Naive B cell (primary cell): ENCODE data around the gene AQP12B. TPM values are rescaled to one million over a fixed set of nuclear protein-coding genes. Genes with fewer than 3 reads are reported as not detected.
A peak's percentile ranks its signal among the peaks of the same experiment; 100 is the strongest.
"Not testable (repeated sequence)": the region's sequence is repeated elsewhere in the genome, so short reads cannot be mapped to it uniquely, and the experiment has no call there.

ENCODE experiments used
- ATAC-seq, 2 donors: fragments of 150-1000 bp; cut with Tn5 transposase; 2 replicates each; pipeline ENCODE4 v1.10.0; 2021; ENCODE audit warnings: low read depth in 2 of 2, mild to moderate bottlenecking in 2 of 2, moderate library complexity in 2 of 2
- DNase-seq: peaks from one replicate; pipeline ENCODE4 v3.0.0; 2022
- H3K27ac Mint-ChIP-seq, 6 donors: one replicate each; pipeline ENCODE4 v1.8.0; 2020 to 2022; ENCODE audit warnings: mild to moderate bottlenecking in 6 of 6, mixed read lengths in 6 of 6, moderate library complexity in 5 of 6, inconsistent platforms in 2 of 6
- H3K27me3 Mint-ChIP-seq, 3 donors: one replicate each; pipeline ENCODE4 v1.8.0; 2021 to 2022; ENCODE audit warnings: mixed read lengths in 3 of 3, mild to moderate bottlenecking in 1 of 3
- H3K36me3 Mint-ChIP-seq, 2 donors: one replicate each; pipeline ENCODE4 v1.8.0; 2020 to 2022; ENCODE audit warnings: mixed read lengths in 2 of 2, inconsistent platforms in 1 of 2, mild to moderate bottlenecking in 1 of 2
- H3K4me1 Mint-ChIP-seq, 3 donors: one replicate each; pipeline ENCODE4 v1.8.0; 2020 to 2022; ENCODE audit warnings: mixed read lengths in 3 of 3, inconsistent platforms in 1 of 3, mild to moderate bottlenecking in 1 of 3, moderate library complexity in 1 of 3
- H3K4me3 Mint-ChIP-seq, 8 donors: one replicate each; pipeline ENCODE4 v1.8.0; 2020 to 2022; ENCODE audit warnings: mild to moderate bottlenecking in 8 of 8, mixed read lengths in 8 of 8, moderate library complexity in 8 of 8, inconsistent platforms in 2 of 8
- H3K9me3 Mint-ChIP-seq, 7 donors: one replicate each; pipeline ENCODE4 v1.8.0; 2020 to 2022; ENCODE audit warnings: mixed read lengths in 7 of 7, mild to moderate bottlenecking in 5 of 7, inconsistent platforms in 2 of 7, moderate library complexity in 1 of 7
- polyA plus RNA-seq, 6 donors: library from polyadenylated mRNA; unstranded; fragments of 300-500 nt; fragmentation: Illumina TruSeq; gene quantifications; one replicate each; pipeline ENCODE4 v1.2.3, GENCODE V29; 2021; ENCODE audit warnings: low read depth in 6 of 6

AQP12B gene
- polyA plus RNA-seq, 6 donors from 2014 or later, result not detected

GRCh38 chr2:240689975-240690374 is 7.3 kb upstream of the AQP12B start:
- no peaks in the 10 kb centered on the region for H3K4me1 Mint-ChIP-seq
- no peaks in the 10 kb centered on the region for H3K36me3 Mint-ChIP-seq
- no peaks in the 10 kb centered on the region for H3K27me3 Mint-ChIP-seq
- peak overlapping the region in 2 of 8 donors; percentile 15 to 32 for H3K4me3 Mint-ChIP-seq
- DNase-seq (no peak), ATAC-seq (no peak)
- H3K27ac Mint-ChIP-seq, result no peak overlapping the region
- H3K9me3 Mint-ChIP-seq, result no peaks in the 10 kb centered on the region

GRCh38 chr2:240688553-240688919 is 5.9 kb upstream of the AQP12B start:
- ATAC-seq (no peak), DNase-seq (no peak)
- no peaks in the 10 kb centered on the region for H3K36me3 Mint-ChIP-seq

GRCh38 chr2:240687741-240688552 is 5.3 kb upstream of the AQP12B start:
- no peak for DNase-seq
- no peaks in the 10 kb centered on the region for H3K9me3 Mint-ChIP-seq
- no peak overlapping the region for H3K4me3 Mint-ChIP-seq
- no peak overlapping the region for H3K27ac Mint-ChIP-seq
- peaks cover 0 to 11% (median 4%) of the 10 kb centered on the region in 3 donors for H3K4me1 Mint-ChIP-seq
- H3K36me3 Mint-ChIP-seq, result no peaks in the 10 kb centered on the region
- no peak for ATAC-seq
- no peaks in the 10 kb centered on the region for H3K27me3 Mint-ChIP-seq

More at GRCh38 chr2:240688553-240688919, 5.9 kb upstream of the AQP12B start:
- no peak overlapping the region for H3K27ac Mint-ChIP-seq
- H3K4me3 Mint-ChIP-seq, result no peak overlapping the region
- peaks cover 0 to 8% (median 4%) of the 10 kb centered on the region in 3 donors for H3K4me1 Mint-ChIP-seq
- H3K9me3 Mint-ChIP-seq, result no peaks in the 10 kb centered on the region
- H3K27me3 Mint-ChIP-seq, result no peaks in the 10 kb centered on the region

- Mint-ChIP-seq H3K27ac (peak overlapping the region in 1 of 6 donors; percentile 30), H3K36me3 (no peaks in the 10 kb centered on the region), H3K27me3 (no peaks in the 10 kb centered on the region), H3K4me3 (no peak overlapping the region), H3K4me1 (peaks cover 0 to 11% (median 4%) of the 10 kb centered on the region in 3 donors), H3K9me3 (no peaks in the 10 kb centered on the region)
- DNase-seq (no peak), ATAC-seq (no peak)
Observed at GRCh38 chr2:240687045-240687740, 4.5 kb upstream of the AQP12B start.

GRCh38 chr2:240686460-240686859 is 3.8 kb upstream of the AQP12B start:
- H3K4me1 Mint-ChIP-seq, result peaks cover 0 to 11% (median 4%) of the 10 kb centered on the region in 3 donors
- H3K27me3 Mint-ChIP-seq, result no peaks in the 10 kb centered on the region
- no peak for ATAC-seq
- no peaks in the 10 kb centered on the region for H3K9me3 Mint-ChIP-seq
- H3K27ac Mint-ChIP-seq, result peak overlapping the region in 1 of 6 donors; percentile 30
- peak overlapping the region in 1 of 8 donors; percentile 50 for H3K4me3 Mint-ChIP-seq
- DNase-seq, result no peak
- no peaks in the 10 kb centered on the region for H3K36me3 Mint-ChIP-seq

GRCh38 chr2:240685771-240686371 is 3.2 kb upstream of the AQP12B start:
- ATAC-seq, result no peak
- no peak for DNase-seq
- Mint-ChIP-seq H3K4me1 (peaks cover 0 to 11% (median 4%) of the 10 kb centered on the region in 3 donors), H3K4me3 (peak overlapping the region in 1 of 8 donors; percentile 50), H3K9me3 (no peaks in the 10 kb centered on the region), H3K27ac (peak overlapping the region in 1 of 6 donors; percentile 63), H3K36me3 (no peaks in the 10 kb centered on the region), H3K27me3 (no peaks in the 10 kb centered on the region)

GRCh38 chr2:240683980-240684728 is 1.5 kb upstream of the AQP12B start:
- not testable (repeated sequence) for H3K9me3 Mint-ChIP-seq, DNase-seq, H3K36me3 Mint-ChIP-seq, H3K27me3 Mint-ChIP-seq, ATAC-seq
- H3K4me1 Mint-ChIP-seq, result peaks cover 0 to 11% (median 4%) of the 10 kb centered on the region in 3 donors
- peak overlapping the region in 7 of 8 donors; percentile 21 to 80 (median 58) for H3K4me3 Mint-ChIP-seq
- H3K27ac Mint-ChIP-seq, result peak overlapping the region in 1 of 6 donors; percentile 76

- H3K4me1 Mint-ChIP-seq, result peaks cover 0 to 11% (median 4%) of the 10 kb centered on the region in 3 donors
- not testable (repeated sequence) for H3K9me3 Mint-ChIP-seq, H3K36me3 Mint-ChIP-seq, H3K27ac Mint-ChIP-seq, H3K27me3 Mint-ChIP-seq, DNase-seq
- peak overlapping the region in 4 of 8 donors; percentile 9 to 78 (median 44) for H3K4me3 Mint-ChIP-seq
- ATAC-seq, result peak in 1 of 2 donors; percentile 21
Observed at GRCh38 chr2:240683329-240683979, 769 bp upstream of the AQP12B start.

GRCh38 chr2:240680185-240680584 is 2.5 kb downstream of the AQP12B start:
- not testable (repeated sequence) for H3K9me3 Mint-ChIP-seq, H3K27me3 Mint-ChIP-seq, DNase-seq, H3K4me3 Mint-ChIP-seq, H3K36me3 Mint-ChIP-seq, ATAC-seq, H3K27ac Mint-ChIP-seq
- peaks cover 0 to 11% (median 4%) of the 10 kb centered on the region in 3 donors for H3K4me1 Mint-ChIP-seq

GRCh38 chr2:240678909-240679308 is 3.8 kb downstream of the AQP12B start:
- not testable (repeated sequence) for H3K27ac Mint-ChIP-seq, H3K9me3 Mint-ChIP-seq, H3K27me3 Mint-ChIP-seq, ATAC-seq, H3K4me3 Mint-ChIP-seq, DNase-seq, H3K4me1 Mint-ChIP-seq, H3K36me3 Mint-ChIP-seq

- not testable (repeated sequence) for H3K4me1 Mint-ChIP-seq, ATAC-seq, H3K4me3 Mint-ChIP-seq, H3K36me3 Mint-ChIP-seq, H3K27ac Mint-ChIP-seq, H3K27me3 Mint-ChIP-seq, DNase-seq, H3K9me3 Mint-ChIP-seq
Observed at GRCh38 chr2:240678043-240678442, 4.6 kb downstream of the AQP12B start.

- not testable (repeated sequence) for H3K9me3 Mint-ChIP-seq, H3K4me1 Mint-ChIP-seq, DNase-seq, H3K4me3 Mint-ChIP-seq, H3K36me3 Mint-ChIP-seq, ATAC-seq, H3K27ac Mint-ChIP-seq
- peaks cover 9 to 22% (median 18%) of the 10 kb centered on the region in 3 donors for H3K27me3 Mint-ChIP-seq
Observed at GRCh38 chr2:240675345-240675744, 7.3 kb downstream of the AQP12B start.
